Right ventricle myocardium inferior (tissue), 1 donor: ENCODE measurements around the gene NPPB. TPM values are rescaled to one million over a fixed set of nuclear protein-coding genes. Genes with fewer than 3 reads are reported as not detected.
A peak's percentile ranks its signal among the peaks of the same experiment; 100 is the strongest.

Experiments used
- ATAC-seq: fragments of 200-7000 bp; cut with Tn5 transposase; one replicate; pipeline ENCODE4 v1.9.1; 2020; ENCODE audit warnings: mild to moderate bottlenecking, moderate library complexity
- DNase-seq: peaks from one replicate; pipeline ENCODE4 v3.0.0; 2021; ENCODE audit errors: missing footprints
- intact Hi-C: fragments of 100-400 bp; cut with DNase I; formaldehyde crosslinking; loops from one replicate; pipeline ENCODE4 v1.11.0; 2022
- total RNA-seq: library from RNA; stranded (reverse); fragmentation: NEBNext Ultra II Directional; extraction: Animal tissue kit (Norgen Biotek cat#: 25700); gene quantifications from one replicate; pipeline ENCODE4 v1.2.1, GENCODE V29; 2021
- donor health status: DM: no; HTN: yes; CAD: no; lungs with severe emphysema.

NPPB gene
- total RNA-seq, 1 donor from 2014 or later, result 5.1 TPM

DNA sequence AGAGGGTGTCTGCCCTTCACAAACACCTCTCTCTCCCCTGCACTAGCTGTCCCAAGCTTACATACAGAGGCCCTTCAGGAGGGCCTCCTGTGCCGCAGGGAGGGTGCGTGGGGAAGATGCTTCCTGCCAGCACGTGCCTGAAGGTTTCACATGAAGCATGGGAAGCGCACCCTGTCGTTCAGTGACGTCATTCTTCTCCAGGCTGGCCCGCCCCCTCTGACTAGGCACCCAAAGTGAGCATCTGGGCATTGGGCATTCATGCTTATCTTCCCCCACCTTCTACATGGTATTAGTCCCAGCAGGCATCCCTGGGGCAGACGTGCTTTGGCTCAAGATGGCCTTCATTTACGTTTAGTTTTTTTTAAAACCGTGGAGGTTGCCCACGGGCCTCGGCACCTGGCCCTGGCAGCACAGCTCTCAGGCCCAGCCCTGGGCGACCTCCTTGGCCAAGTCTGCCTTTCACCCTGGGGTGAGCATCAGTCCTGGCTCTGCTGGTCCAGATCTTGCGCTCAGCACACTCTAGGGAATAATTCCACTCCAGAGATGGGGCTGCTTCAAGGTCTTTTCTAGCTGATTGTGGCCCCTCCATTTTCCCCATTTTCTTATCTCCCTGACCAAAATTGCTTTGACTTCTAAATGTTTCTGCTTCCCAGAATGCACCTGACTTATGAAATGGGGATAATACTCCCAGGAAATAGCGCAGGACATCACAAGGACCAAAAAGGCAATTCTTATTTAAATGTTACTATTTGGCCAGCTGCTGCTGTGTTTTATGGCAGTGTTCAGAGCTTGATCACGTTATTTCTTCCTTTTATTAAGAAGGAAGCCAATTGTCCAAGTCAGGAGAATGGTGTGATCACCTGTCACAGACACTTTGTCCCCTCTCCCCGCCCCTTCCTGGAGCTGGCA, 17.2 kb downstream of the NPPB start:
- intact Hi-C loops, result loop anchor here (1.0 kb wide), 1 partner anchor 53 kb away; no protein-coding TSS in a partner anchor
- no peak for DNase-seq
- ATAC-seq, result no peak

DNA sequence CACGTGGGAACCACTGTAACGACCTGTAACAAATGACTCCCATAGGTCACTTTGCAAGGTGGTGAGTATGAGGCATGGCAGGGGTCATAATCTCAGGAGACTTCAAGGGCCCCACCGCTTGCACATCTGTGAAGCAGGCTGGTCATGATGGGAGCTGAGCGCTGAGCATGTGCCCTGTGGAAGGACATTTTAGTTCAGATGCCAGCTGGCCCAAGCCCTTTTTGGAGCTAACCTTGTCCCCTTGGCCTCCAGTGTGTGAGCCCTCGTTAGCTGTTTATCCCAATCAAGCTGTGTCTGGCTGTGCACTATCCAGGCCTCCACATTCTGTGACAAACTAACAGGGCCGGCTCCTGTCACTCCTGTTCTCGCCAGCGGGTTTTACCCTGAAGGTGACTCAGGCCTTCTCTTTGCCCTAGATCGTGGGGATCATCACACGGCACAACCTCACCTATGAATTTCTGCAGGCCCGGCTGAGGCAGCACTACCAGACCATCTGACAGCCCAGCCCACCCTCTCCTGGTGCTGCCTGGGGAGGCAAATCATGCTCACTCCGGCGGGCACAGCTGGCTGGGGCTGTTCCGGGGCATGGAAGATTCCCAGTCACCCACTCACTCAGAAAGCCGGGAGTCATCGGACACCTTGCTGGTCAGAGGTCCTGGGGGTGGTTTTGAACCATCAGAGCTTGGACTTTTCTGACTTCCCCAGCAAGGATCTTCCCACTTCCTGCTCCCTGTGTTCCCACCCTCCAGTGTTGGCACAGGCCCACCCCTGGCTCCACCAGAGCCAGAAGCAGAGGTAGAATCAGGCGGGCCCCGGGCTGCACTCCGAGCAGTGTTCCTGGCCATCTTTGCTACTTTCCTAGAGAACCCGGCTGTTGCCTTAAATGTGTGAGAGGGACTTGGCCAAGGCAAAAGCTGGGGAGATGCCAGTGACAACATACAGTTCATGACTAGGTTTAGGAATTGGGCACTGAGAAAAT, 18.7 kb downstream of the NPPB start:
- intact Hi-C loops, result loop anchor here (5.0 to 10.0 kb wide), 3 partner anchors 67 to 195 kb away; no protein-coding TSS in a partner anchor
- no peak for DNase-seq
- peak; percentile 14 for ATAC-seq

DNA sequence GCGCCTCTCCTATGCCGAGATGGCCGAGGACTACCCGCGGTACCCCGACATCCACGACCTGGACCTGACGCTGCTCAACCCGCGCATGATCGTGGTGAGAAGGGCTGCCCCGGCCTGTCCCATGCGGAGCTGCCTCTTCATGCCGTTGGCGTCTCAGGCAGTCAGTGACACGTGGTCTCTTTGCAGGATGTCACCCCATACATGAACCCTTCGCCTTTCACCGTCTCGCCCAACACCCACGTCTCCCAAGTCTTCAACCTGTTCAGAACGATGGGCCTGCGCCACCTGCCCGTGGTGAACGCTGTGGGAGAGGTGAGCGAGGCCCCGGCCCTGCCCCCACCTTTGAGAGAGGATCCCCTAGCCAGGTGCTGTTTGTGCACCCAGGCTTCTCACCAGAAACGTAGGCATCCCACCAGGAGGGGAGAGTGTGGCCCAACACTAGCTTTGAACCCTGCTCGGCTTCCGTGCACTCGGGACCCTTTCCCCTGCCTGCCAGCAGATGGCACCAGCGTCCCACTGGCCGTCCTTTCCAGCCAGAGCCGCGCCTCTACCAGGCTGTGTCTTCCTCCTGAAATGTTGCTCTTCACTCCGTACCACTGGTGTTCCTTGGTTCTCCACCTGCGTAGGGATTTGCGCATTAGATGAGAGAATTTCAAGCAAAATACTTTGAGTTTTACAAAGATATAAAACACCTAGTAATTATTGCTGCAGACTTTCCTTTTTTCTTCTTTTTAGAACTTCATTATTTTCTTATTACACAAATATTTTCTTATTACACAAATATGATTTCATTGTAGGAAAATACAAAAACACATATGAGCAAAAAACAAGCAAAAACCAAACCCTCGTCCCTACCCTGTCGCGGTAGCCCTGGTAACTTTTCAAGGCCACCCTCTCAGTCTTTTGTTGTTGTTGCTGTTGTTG, 20.1 kb downstream of the NPPB start:
- ATAC-seq, result peak; percentile 87
- intact Hi-C loops, result loop anchor here (5.0 to 10.0 kb wide), 3 partner anchors 69 to 196 kb away; no protein-coding TSS in a partner anchor
- DNase-seq, result peak; percentile 89

DNA sequence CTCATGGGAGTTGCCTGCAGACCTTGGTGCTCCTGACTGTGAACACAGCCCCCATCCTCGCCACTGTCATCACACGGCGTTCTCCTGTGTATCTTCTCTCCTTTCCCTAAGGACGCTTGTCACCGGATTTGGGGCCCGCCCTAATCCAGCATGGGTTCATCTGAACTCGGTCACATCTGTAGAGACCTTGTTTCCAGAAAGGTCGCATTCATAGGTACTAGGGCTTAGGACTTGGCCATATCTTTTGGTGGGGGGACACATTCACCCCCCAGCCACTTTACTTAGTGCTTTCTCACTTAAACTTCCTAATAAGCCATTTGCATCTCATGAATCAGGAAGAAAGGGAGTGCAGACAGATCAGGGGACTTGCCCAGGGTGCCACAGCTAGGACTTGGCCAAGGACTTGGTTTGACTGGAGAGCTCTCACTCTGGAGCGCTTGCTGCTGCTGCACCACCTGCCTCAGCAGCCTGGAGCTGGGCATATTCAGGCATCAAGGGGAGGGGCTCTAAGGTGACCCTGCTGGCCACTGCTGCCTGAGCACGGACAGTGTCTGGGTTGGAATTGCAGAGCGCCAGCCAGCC, 20.9 kb downstream of the NPPB start:
- intact Hi-C loops, result loop anchor here (5.0 to 10.0 kb wide), 3 partner anchors 69 to 197 kb away; no protein-coding TSS in a partner anchor
- ATAC-seq, result no peak
- DNase-seq, result no peak

DNA sequence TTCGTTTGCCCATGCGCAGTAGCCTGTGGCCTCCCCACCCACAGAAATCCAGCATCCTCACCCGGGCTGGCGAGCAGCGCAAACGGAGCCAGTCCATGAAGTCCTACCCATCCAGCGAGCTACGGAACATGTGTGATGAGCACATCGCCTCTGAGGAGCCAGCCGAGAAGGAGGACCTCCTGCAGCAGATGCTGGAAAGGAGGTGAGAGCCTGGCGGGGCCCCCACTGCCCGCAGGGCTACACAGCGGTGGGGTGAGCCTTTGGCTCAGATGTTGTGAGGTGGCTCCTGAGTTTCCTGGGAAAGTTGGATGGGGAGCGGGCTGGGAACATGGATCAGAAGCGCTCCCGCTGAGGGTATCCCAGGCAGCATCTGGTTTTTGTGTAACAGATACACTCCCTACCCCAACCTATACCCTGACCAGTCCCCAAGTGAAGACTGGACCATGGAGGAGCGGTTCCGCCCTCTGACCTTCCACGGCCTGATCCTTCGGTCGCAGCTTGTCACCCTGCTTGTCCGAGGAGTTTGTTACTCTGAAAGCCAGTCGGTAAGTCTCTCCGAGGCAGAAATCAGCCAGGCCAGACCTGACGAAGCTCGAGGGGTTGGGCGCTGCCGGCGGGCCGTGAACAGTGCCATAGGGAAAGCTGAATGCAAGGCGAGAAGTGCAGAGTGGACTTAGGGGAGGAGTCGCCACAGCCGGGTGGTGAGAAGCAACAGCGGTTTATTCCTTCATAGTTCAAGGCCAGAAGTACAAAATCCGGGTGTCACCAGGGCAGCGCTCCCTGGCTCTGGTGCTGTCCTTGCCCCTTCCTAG, 21.6 kb downstream of the NPPB start:
- intact Hi-C loops, result loop anchor here (5.0 to 10.0 kb wide), 3 partner anchors 70 to 198 kb away; no protein-coding TSS in a partner anchor
- DNase-seq (no peak), ATAC-seq (no peak)

DNA sequence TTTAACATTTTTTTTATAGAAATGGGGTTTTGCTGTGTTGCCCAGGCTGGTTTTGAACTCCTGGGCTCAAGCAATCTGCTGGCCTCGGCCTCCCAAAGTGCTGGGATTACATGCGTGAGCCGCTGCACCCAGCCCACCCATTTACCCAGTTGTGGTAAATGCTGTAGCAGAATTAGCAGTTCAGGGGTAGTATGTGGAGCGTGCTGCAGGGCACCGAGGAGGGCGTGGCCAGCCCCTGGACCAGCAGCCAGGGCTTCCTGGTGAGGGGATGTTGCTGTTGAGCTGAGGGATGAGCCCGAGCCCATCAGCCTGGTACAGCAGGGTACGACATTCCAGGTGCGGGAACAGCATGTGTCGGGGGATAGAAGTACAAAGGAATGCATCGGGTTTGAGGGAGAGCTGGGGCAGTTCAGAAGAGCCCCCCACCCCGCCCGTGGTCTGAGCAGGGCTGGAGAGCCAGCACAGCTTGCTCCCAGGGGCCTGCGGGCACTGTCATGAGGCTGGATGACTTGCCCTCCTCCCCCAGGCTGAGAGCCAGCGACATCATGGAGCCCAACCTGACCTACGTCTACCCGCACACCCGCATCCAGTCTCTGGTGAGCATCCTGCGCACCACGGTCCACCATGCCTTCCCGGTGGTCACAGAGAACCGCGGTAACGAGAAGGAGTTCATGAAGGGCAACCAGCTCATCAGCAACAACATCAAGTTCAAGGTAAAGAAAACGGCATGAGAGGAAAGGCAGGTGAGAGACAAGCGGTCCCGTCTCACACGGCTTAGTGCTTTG, 23.1 kb downstream of the NPPB start:
- intact Hi-C loops, result loop anchor here (5.0 to 10.0 kb wide), 3 partner anchors 72 to 199 kb away; no protein-coding TSS in a partner anchor
- ATAC-seq (no peak), DNase-seq (no peak)

DNA sequence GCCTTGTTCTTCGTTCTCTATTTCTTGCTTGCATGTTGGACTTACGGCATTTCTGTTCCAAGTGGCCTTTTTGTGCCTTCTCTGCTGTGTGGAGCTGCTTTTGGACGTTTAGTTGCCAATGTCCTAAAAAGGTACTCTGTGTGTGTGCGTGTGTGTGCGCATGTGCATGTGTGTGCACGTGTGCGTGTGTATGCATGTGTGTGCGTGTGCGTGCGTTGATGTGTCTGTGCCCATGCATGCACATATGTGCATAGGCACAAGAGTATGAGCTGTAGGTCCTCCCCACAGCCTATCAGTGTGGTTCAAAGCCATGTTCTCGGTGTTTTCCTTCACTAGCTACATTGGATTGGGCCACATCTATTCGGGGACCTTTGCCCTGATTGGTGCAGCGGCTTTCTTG, 24.8 kb downstream of the NPPB start:
- intact Hi-C loops, result loop anchor here (10.0 kb wide), 2 partner anchors 141 to 201 kb away; no protein-coding TSS in a partner anchor

DNA sequence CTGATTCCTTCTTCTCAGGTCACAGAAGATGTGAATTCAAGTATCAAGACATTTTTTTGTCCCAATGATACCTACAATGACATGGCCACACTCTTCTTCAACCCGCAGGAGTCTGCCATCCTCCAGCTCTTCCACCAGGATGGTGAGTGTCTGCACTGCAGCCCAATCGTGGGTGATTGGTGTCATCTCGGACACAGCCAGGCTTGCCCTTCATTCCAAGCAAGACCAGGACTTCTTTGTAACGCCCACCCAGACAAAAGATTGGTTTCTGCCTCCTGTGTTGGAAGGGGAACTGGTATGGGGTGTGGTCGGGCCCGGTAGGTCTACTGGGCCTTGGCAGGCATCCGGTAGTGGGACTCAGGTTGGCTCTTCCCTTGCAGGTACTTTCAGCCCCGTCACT, 25.2 kb downstream of the NPPB start:
- no peak for ATAC-seq
- intact Hi-C loops, result loop anchor here (10.0 kb wide), 2 partner anchors 141 to 201 kb away; no protein-coding TSS in a partner anchor
- no peak for DNase-seq

More for the DNA sequence above, 24.8 kb downstream of the NPPB start:
- ATAC-seq, result no peak
- DNase-seq, result no peak

DNA sequence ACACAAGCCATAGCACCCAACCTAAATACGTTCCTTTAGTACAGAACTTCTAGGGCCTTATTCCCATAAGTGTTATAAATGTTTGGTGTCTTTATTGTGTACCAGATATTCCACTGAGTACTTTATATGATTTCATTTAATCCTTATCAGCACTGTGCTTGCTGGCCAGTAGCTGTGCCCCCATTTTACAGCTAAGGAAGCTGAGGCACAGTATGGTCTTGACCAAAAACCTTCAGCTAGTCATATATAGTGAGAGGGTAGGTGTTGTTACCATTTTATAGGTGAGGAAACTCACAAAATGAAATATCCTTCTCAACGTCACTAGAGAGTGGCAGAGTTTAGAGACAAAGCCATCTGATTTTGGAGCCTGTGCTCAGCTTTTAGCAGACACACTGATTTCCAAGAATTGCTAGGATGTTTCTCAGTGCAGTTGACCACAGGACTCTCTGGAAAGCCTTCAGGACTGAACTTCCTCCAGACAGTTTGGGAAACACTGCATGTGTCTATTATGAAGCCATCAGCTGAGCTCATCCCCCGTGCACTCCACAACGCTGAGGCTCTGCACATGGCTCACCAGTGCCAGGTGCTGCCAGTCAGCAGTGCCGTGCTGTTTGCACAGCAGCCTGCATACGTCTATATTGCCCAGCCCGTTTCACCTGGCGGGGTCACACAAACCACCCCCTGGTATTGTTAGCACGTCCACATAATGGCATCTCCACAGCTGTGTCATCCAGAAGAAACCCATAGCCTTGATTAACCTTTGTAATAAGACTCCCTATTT, 26.6 kb downstream of the NPPB start:
- intact Hi-C loops, result loop anchor here (10.0 kb wide), 2 partner anchors 143 to 203 kb away; no protein-coding TSS in a partner anchor
- ATAC-seq (no peak), DNase-seq (no peak)

DNA sequence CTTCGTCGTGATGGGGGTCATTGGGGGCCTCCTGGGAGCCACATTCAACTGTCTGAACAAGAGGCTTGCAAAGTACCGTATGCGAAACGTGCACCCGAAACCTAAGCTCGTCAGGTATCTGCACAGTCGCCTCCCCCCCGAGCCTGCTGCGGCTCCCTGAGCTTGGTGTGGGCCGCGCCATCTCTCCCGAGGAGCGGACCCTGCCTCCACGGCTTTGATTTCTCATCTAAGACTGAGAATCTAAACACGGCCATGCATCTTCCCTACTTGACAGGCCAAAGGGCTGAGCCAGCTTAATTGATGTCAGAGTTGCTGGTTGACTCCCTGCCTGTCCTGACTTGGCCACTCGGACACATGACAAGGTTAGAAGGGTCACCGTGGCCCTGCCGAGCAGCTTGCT, 30.2 kb downstream of the NPPB start:
- DNase-seq (no peak), ATAC-seq (no peak)
- intact Hi-C loops, result no loop called here

DNA sequence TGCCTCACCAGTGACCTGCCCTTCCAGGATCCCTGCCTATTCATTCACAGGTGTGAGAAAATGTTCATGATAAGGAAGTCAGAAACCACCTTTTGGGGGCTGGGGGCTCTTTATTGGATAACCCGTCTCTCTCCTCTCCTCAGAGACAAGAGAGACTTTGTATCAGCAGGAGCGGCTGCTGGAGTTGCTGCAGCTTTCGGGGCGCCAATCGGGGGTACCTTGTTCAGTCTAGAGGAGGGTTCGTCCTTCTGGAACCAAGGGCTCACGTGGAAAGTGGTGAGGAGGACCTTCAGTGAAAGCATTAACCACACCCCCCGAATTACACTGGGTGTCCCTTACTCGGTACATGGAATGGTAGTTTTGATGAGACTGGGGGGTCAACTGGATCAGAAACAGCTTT, 31.8 kb downstream of the NPPB start:
- ATAC-seq (no peak), DNase-seq (no peak)
- intact Hi-C loops, result no loop called here

DNA sequence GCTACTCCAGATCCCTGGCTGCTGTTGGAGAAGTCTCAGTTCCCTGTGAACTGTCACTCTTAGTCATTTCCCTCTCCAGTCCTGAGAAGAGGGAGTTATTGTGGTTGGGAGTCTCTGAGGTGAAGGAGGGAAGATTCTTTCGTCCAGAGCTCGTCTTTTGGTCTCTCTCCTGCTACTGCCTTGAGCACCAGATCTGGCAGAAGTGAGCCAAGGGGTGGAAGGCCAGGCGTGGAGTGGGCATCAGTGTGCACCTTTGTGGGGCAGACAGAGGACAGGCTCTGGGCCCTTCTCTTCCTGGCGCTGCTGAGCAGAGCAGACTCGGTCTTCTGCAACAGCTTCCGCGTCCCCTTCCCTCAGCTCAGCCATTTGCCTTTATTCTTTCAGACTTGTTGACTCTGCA, 33.6 kb downstream of the NPPB start:
- intact Hi-C loops, result no loop called here
- DNase-seq (no peak), ATAC-seq (no peak)

DNA sequence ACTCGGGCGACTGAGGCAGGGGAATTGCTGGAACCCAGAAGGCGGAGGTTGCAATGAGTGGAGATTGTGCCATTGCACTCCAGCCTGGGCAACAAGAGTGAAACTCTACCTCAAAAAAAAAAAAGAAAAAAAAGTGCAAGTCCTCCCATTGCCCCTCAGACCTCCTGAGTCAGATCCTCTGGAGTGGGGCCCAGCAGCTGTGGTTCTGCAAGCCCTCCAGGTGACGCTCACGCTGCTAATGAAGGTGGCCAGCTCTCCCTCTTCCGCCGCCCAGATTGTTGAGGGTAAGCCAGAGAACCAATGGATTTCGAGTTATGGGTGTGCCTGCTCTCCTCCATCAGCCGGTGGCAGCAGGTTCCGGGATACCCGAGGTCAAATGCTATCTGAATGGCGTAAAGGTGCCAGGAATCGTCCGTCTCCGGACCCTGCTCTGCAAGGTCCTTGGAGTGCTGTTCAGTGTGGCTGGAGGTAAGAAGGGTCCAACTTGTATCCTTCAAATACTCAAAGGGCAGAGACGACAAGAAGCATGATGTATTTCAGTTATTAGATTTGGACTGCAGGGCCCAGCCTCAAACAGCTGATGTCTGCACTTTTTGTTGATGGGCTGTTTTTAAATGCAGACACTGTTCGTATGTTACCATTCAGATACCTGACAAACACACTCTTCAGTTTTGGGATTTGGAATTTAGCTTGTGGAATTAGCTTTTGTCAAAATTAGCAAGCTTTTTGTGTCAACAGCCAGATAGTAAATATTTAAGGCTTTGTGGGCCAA, 35.2 kb downstream of the NPPB start:
- intact Hi-C loops, result no loop called here
- ATAC-seq (no peak), DNase-seq (no peak)

DNA sequence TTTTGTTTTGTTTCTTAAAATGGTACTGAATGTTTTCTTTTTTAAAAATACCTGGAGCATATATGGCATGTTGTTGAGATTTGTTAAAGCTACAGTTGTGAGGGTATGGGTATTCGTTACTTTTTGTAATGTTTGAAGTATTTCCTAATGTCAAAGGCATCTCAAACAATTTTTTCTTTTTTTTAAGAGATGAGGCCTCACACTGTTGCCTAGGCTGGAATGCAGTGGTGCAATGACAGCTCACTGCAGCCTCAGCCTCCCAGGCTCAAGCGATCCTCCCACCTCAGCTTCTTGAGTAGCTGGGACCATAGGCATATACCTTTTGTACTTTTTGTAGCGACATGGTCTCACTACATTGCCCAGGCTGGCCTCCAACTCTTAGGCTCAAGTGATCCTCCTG, 36.7 kb downstream of the NPPB start:
- intact Hi-C loops, result no loop called here

DNA sequence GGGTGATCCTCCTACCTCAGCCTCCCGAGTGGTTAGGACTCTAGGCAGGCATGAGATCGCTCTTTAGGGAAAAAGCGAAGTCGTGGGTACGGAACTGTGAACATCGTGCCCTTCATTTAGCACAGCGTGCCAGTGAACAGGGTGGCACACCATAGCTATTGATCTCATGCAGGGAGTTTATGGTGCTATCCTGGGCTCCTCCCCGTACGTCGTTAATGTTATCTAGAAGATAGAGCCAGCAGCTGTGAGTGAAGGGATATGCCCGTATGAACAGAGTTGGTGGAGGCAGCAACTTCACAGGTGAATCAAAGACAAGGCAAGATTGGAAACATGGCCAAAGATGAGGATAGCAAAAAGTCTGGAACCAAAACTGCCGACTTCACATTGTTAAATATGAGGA, 41.6 kb downstream of the NPPB start:
- ATAC-seq, result no peak
- no peak for DNase-seq
- intact Hi-C loops, result no loop called here

More for the DNA sequence above, 36.7 kb downstream of the NPPB start:
- DNase-seq (no peak), ATAC-seq (no peak)
